B cell (primary cell): Measurements from ENCODE around the gene UNC13C.

Experiments
- EZH2 ChIP-seq: IDR thresholded peaks from 2 replicates; pipeline ENCODE4 v1.6.1; 2012; ENCODE audit warnings: borderline replicate concordance, low read depth, mild to moderate bottlenecking, moderate library complexity, low read length; ENCODE audit not compliant: insufficient read depth, poor library complexity, severe bottlenecking
- TF ChIP-seq, protein P1 (sequence below): fragments of 200-600 bp; IDR thresholded peaks from one replicate; pipeline ENCODE4 v1.8.0; 2022; ENCODE audit warnings: antibody characterized with exemption, mild to moderate bottlenecking

DNA sequence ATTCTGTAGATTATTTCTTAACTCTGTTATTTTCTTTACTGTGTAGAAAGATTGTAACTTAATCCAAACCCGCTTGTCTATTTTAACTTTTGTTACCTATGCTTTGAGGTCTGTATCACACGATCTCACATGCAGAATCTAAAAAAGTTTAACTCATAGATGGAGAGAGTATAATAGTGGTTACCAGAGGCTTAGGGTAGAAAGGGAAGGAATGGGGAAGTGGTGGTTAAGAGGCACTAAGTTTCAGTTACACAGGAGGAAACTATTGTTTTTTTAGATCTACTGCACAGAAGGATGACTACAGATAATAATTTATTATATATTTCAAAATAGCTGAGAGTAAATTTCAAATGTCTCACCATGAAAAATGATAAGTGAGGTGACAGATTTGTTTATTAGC lies 703.3 kb downstream of the UNC13C start:
- TF ChIP-seq, protein P1, sequence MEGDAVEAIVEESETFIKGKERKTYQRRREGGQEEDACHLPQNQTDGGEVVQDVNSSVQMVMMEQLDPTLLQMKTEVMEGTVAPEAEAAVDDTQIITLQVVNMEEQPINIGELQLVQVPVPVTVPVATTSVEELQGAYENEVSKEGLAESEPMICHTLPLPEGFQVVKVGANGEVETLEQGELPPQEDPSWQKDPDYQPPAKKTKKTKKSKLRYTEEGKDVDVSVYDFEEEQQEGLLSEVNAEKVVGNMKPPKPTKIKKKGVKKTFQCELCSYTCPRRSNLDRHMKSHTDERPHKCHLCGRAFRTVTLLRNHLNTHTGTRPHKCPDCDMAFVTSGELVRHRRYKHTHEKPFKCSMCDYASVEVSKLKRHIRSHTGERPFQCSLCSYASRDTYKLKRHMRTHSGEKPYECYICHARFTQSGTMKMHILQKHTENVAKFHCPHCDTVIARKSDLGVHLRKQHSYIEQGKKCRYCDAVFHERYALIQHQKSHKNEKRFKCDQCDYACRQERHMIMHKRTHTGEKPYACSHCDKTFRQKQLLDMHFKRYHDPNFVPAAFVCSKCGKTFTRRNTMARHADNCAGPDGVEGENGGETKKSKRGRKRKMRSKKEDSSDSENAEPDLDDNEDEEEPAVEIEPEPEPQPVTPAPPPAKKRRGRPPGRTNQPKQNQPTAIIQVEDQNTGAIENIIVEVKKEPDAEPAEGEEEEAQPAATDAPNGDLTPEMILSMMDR = no peak
- TF ChIP-seq EZH2 = no peak
